Fibroblast of the conjunctiva (primary cell): Measurements from ENCODE around the gene OR52M1.
"Not testable (repeated sequence)": the region's sequence is repeated elsewhere in the genome, so short reads cannot be mapped to it uniquely, and the experiment has no call there.

Source experiments
- DNase-seq: peaks from one replicate; pipeline ENCODE4 v3.0.0-alpha.2; 2010; ENCODE audit warnings: low read depth

The OR52M1 gene, protein sequence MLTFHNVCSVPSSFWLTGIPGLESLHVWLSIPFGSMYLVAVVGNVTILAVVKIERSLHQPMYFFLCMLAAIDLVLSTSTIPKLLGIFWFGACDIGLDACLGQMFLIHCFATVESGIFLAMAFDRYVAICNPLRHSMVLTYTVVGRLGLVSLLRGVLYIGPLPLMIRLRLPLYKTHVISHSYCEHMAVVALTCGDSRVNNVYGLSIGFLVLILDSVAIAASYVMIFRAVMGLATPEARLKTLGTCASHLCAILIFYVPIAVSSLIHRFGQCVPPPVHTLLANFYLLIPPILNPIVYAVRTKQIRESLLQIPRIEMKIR

DNA sequence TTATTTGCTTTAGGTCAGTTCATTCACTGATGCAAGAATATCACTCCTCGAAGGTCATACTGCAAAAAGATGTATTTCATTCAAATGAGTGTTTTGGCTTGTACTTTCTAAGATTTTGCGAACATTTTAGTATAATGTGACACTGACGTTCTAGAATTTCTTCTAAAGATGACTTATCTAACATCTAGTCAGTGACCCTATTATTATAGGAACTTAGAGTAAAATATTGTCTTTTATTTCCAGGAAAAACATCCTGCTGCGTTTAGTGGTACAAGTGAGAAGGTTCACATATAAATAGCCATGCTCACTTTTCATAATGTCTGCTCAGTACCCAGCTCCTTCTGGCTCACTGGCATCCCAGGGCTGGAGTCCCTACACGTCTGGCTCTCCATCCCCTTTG lies at the start of gene OR52M1:
TSS of gene OR52M1 (plus strand) at position 301 of the 400 bp plus-strand sequence. CDS start at position 301, 0 bp downstream.
- DNase-seq = no peak

DNA sequence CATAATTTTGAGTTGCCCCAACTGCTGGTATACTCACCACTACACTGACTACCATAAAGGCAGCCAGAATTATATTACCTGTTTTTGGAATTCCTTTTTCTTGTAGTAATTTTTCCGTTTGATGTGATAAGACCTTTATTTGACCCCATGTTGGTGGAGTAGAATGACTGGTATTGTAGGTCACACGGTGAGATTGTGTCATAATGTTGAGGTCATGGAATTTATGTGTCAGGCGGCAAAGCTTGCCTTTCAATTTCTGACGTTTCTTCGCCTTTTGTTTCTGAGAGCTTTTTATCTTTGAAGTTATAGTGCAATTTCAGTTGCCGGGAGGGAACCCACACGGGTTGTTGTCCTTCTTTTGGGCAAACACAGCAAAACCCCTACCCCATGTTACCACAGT lies 49.5 kb upstream of the OR52M1 start:
- no peak for DNase-seq

DNA sequence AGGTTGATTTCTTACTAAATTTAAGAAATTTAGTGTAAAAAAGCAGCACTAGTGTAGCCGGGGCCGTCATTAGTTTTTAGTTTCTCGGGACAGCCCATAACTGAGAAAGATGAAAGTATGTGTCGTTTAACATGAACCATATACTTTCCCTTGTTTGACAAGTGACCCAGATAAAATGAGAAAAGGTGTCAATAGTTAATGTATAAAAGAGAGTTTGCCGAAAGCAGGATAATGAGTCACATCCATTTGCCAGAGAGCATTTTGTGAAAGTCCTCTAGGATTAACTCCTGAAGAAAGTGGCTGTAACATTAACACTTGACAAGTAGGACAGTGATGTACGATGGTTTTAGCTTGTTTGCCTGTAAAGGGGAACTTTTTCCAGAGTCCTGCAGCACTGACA lies 49.0 kb upstream of the OR52M1 start:
- no peak for DNase-seq

DNA sequence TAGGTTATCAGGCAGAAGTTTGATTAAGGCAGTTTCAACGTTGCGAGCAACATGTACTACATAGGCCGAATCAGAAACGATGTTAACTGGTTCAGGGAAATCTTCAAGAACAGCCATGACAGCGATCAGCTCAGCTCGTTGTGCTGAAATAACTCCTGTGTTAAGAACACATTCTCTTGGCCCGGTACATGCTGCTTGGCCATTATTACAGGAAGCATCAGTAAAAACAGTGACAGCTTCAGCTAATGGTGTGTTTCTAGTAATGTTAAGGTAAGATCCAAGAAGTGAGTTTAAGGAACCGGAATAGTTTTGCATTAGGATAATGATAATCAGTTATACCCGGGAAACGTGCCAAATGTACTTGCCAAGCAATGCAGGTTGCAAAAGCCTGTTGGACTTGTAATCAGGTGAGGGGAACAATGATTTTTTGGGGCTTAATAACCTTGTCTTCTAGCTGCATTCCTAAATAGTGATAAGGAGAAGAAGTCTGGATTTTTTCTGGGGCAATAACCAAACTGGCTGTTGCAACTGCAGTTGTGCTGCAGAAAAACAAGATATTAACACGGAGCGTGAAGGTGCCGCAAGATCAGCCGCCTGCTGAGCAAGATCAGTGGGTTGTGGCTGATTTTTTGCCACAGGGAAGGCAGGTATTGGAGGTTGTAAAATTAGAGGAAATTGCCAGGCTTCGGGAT lies 48.3 kb upstream of the OR52M1 start:
- DNase-seq = no peak

DNA sequence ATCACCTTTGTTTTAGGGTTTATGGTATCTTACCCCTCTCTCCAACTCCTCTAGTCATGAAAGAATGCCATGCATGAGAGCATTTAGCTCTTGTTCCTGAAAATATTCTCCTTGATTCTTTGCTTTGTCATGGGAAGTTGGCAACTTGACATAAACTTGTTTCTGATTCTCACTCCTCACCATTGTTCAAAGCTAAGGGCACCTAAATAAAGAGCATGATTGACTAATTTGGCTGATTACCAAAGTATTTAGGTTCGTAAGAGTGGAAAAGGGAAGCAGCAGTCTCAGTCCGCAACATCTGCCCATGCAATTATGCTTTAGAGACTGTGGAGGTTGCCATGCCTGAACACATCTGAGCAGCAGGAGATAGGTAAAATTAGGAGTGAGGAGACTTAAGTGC lies 36.1 kb upstream of the OR52M1 start:
- DNase-seq = no peak

DNA sequence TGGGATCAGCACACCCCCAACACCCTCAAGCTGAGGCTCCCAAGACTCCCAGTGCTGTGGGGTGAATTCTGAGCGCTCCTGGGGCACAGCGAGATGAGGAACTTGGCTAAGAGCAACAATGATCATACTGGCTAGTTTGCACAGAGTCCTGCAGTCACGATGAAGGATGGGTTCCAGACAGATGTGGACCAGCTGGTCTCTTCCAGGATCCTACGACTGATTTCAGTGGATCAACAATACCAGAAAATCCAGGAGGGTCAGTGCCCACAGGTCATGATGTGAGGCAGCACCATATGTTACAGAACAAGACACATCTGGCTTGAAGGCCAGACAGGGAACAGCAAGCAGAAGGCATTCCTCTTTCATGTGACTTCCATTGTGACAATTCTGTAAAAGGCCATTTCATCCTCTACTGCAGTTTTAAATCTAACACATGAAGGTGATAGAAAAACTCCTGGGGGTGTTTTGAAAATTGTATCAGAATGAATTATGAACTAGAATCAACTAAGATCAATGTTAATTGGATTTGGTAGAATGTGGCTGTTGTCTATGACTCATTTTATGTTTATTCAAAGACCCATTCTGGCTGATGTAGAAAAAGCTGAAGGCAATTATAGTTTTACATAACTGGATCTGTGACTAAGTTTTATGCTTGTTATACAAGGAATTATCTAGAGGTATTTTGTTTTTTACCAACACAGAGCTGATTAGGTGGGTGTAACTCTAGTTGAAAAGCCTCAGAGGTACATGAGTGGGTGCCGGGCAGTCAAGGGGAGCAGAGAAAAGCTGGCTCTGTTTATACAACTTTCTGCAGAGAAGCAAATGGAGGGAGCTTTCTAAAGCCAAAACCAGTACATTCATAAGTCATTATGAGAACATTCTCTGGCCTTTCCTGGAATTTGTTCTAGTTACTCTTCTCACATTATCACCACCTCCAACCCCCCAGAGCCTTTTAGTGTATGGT lies 33.4 kb upstream of the OR52M1 start:
- DNase-seq = no peak

DNA sequence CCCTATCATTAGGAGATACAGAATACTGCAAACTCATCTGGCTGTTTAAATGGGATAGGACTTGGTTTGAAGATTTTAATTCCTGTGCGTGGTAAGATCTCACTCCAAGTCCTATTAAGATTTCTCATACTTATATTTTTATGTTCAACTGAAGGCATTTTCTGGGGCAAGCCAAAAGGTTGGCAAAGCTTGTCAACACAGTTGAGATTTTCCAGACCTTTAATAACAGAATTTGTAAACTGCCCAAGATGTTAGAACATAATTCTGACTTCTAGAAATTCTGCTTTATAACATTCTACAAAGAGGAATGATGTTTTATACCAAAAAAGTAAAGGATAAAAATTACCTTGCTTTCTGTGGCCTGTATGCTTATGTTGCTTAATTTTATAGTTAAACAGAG lies 30.8 kb upstream of the OR52M1 start:
- DNase-seq = no peak

DNA sequence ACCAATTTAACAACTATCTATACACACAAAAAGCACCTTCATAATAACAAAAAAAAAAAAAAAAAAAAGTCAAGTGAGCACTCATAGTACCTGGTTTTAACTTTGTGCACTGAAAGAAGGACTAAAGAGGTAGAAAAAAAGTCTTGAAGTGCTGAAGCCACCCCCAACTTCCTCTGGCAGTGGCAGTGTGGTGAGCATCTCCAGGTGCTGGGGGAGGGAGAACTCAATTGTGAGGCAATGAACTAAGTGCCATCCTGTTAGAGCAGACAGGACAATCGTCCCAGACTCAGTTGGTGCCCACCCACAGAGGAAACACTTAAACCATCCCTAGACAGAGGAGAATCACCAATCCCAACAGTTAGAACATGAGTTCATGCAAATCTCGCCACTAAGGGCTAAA lies 22.7 kb upstream of the OR52M1 start:
- DNase-seq = no peak

DNA sequence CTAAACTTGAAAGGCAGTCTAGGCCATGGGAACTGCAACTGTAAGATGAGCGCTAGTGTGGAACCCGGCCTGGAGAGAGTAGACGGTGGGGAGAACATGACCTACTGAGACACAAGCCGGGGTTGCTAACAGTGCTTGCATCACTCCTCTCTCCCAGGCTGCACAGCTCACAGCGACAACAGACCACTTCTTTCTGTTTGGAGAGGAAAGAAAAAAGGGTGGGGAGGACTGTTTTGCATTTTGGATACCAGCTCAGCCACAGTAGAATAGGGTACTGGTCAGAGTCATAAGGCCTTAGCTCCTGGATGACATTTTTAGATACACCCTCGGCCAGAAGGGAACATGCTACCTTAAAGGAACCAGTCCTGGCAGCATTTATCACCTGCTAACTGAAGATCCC lies 22.2 kb upstream of the OR52M1 start:
- DNase-seq = no peak

DNA sequence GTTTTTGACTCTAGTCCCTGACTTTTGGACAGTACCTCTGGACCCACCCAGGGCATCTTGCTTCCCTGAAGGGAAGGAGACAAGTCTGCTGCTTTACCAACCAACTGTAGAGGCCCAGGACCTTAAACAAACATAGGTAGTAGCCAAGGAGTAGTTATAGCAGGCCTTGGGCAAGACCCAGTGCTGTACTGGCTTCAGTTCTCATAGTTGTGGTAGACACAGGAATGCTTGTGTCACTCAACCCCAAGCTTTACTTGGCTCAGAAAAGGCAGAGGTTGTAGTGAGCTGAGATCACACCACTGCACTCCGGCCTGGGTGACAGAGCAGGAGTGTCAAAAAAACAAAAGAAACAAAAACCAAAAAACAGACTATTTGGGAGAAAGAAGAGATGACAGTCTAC lies 21.3 kb upstream of the OR52M1 start:
- no peak for DNase-seq

DNA sequence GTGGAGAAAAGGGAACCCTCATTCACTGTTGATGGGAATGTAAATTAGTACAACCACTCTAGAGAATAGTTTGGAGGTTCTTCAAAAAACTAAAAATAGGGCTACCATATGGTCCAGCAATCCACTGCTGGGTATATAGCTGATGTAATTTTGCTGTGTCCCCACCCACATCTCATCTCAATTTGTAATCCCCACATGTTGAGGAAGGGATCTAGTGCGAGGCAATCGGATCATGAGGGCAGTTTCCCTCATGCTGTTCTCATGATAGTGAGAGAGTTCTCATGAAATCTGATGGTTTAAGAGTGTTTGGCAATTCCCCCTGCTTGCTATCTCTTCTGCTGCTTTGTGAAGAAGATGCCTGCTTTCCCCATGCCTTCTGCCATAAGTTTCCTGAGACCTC lies 17.1 kb upstream of the OR52M1 start:
- DNase-seq = no peak

DNA sequence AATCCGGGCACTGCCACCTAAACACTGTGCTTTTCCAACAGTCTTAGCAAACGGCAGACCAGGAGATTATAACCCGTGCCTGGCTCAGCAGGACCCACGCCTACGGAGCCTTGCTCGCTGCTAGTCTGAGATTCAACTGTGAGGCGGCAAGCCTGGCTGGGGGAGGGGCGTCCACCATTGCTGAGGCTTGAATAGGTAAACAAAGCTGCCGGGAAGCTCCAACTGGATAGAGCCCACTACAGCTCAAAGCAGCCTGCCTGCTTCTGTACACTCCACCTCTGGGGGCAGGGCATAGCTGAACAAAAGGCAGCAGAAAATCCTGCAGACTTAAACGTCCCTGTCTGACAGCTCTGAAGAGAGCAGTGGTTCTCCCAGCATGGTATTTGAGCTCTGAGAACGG lies 13.3 kb upstream of the OR52M1 start:
- DNase-seq = not testable (repeated sequence)

DNA sequence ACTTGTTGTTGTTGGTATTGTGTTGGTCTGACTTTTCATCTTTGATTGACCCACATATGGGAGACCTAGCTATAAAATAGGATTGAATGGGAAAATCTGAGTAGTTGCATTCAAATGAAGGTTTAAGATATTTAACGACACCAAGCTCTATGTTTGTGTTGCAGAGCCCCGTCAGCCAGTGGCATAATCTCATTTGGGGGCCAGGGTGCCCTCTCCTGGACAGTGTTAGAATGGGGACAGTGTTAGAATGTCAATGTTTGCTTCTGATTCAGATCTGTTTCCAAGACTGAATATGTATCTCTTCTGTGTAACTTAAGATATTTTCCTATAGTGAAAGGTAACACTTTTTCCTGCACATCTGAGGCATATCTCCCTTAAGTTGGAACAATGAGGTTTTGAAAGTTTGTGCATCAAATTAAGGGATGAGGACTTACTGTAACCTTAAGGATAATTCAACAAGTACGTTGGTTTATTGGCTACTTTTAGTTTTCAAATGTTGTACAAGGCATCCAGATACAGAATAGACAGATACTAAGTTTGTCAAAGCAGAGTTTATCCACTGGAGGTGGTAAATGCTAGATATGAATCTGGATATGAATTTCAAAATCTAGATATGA lies 5.3 kb upstream of the OR52M1 start:
- no peak for DNase-seq

DNA sequence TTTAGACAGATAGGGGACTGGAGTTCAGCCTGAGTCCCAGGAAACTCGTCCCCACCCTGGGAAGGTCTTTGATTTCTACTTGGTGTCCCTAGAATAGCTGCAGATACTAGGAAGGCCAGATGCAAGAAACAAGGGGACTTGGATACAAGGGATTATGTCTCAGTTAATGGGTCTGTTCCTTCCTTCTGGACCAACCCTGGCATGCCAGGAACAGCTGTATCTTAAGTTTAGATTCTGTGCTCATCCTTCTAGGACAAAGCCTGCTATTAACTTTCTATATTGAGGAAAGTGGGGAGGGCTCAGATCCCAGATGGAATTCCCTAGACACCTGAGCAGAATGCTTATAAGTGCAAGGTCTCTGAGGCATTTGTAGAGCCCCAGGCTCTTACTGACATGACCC lies 3.9 kb upstream of the OR52M1 start:
- no peak for DNase-seq

DNA sequence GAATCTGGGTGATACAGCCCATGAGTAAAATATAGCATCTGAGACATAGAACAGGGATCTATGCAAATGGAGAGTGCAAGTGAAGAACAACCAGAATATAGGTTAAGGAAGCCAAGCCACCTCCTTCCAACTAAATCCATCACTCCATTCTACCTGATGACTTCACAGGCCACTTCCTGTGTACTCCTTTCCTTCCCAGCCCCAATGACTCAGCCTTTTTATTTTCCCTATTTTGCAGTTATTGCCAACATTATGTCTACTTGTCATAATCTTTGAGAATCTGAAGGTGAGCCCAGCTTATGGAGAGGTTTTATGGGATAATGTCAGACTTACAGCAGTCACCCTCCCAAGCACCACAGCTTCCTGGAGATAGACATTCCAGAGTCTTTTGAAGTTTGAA lies 1.4 kb upstream of the OR52M1 start:
- no peak for DNase-seq

DNA sequence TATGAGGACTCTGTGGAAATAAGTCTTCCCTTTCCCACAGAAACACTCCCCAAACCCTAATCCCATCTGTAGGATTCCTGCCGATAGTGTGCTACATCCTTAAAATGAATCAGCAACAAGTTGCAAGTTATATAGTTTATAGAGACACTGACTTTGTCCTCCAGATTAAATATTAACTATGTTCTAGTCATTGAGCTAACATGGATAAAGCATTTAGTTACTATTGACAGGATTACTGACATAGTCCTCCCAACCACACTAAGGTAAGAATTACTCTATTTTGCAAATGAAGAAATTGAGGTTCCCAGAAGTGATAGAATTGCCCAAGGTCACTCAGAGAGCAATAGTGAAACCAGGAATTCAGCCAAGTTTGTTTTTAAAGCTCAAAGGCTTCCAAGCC lies 1.9 kb downstream of the OR52M1 start:
- DNase-seq = no peak

DNA sequence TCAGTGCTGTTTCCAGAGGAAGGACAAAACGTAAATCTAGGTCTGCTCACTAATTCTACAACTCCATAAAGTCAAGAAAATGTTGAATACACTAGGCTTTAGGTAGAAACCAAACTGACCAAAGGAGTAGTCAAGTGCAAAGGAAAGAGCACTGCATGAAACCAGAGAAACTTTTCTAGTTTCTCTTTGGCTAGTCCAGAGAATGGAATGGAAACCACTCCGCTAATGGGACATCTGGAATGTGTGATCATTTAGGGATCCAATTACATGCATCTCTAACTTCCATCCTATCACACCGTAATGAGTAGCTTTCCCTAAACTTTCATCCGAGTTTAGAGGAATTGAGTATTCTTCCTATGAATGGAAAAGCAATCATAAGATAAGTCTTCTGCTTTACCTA lies 2.4 kb downstream of the OR52M1 start:
- no peak for DNase-seq

DNA sequence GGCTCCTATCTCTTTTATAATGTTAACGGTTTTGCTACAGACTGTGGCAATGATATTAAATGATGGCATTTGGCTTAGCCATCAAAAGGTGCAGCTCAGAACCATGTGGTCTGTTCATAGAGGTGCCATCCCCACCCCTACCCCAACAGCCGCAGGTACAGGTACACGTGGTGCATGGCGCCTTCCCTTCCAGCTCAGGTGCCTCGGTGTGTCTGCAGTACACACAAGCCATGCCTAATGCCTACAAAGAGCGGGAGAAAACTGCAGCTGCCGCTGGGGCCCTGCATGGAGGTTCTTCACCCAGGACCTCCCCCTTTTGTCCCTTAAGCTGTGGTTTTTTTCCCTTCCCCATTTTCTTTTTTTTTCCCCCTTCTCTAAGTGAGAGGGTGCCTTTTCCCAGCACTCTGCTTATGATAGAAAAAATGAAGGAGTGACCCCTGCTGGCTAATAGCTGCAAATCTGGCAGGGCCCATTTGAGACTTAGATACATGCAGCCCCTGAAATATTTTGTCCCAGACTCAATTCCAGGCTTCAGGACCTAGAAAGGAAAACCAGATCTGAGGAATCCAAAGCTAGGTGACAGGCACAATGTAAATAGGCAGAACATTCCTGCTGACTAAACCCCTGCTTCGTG lies 6.5 kb downstream of the OR52M1 start:
- DNase-seq = no peak

DNA sequence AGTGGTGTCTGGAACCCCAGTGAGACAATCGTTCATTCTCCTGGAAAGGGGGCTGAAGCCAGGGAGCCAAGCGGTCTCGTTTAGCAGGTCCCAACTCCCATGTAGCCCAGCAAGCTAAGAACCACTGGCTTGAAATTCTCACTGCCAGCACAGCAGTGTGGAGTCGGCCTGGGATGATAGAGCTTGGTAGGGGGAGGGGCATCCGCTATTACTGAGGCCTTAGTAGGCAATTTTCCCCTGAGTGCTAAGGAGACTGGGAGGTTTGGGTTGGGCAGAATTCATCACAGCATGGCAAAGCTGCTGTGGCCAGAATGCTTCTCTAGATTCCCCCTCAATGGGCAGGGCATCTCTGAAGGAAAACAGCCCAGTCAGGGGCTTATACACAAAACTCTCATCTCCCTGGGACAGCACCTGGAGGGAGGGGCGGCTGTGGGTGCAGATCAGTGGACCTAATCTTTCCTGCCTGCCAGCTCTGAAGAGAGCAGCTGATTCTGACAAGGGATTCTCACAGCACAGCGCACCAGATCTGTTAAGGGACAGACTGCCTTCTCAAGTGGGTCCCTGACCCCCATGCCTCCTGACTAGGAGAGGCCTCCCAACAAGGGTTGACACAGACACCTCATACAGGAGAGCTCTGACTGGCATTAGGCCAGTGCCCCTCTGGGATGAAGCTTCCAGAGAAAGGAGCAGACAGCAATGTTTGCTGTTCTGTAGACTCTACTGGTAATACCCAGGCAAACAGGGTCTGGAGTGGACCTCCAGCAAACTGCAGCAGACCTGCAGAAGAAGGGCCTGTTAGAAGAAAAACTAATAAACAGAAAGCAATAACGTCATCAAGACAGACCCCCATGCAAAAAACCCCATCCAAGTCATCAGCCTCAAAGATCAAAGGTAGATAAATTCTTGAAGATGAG lies 14.8 kb downstream of the OR52M1 start:
- DNase-seq = no peak

DNA sequence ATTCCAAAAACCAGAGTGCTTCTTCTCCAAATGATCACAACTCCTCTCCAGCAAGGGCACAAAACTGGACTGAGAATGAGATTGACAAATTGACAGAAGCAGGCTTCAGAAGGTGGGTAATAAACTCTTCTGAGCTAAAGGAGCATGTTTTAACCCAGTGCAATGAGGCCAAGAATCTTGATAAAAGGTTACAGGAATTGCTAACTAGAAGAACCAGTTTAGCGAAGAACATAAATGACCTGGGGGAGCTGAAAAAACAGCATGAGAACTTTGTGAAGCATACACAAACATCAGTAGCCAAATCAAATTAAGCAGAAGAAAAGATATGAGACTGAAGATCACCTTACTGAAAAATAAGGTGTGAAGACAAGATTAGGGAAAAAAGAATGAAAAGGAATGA lies 15.5 kb downstream of the OR52M1 start:
- DNase-seq = no peak

DNA sequence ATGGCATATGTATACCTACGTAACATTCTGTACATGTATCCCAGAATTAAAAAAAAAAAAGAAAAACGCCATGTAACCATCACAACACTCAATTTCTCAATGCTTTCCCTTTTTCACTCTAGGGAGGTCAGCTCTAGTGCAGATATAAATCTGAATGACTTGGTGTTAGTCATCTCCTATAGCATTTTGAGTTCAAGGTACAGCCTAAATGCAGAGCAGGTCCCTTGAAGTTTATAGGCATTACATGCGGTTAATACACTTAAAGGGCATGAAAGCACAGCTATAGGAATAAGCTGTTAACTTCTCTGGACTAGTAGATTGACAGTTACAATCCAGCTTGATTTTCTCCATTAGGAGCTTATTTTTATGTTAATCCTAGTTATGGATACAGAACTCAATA lies 20.4 kb downstream of the OR52M1 start:
- DNase-seq = no peak
